Esophagus muscularis mucosa (tissue), 3 donors: ENCODE results near the gene GJA1.

Source experiments
- CTCF ChIP-seq, 3 experiments: fragments of 200-600 bp in 2 of 3; fragments of 450-650 bp in 1 of 3; sonication (generic) in 2 of 3; IDR thresholded peaks; one replicate each; pipeline ENCODE4 v1.5.1; 2017 to 2019; ENCODE audit warnings: antibody characterized with exemption in 3 of 3, mild to moderate bottlenecking in 2 of 3, moderate library complexity in 1 of 3
- POLR2A ChIP-seq: fragments of 450-650 bp; IDR thresholded peaks from one replicate; pipeline ENCODE4 v1.6.1; 2017; ENCODE audit warnings: antibody characterized with exemption, moderate library complexity, mild to moderate bottlenecking, low read depth
- POLR2AphosphoS5 ChIP-seq, 2 donors: sonication (generic); formaldehyde crosslinking; IDR thresholded peaks; one replicate each; pipeline ENCODE4 v1.6.1; 2017; ENCODE audit warnings: antibody characterized with exemption in 2 of 2

GRCh38 chr6:121497970-121498375 is 62.5 kb downstream of the GJA1 start:
- TF ChIP-seq POLR2A: no peak
- peak; percentile 55 to 56 for TF ChIP-seq POLR2AphosphoS5 (IDR thresholded peaks at IDR 0.05)
- no peak for TF ChIP-seq CTCF (IDR thresholded peaks at IDR 0.05)
